ENCODE results near the gene CDH13.

CDH13 gene

GRCh38 chr16:82820855-82821254 is 194.1 kb downstream of the CDH13 start:
- no peak for DNase-seq (ENCODE audit: low read depth, low spot score)
- no peak overlapping the region for H3K4me3 ChIP-seq (ENCODE audit: low read depth, low read length)
- TF ChIP-seq CTCF (IDR thresholded peaks at IDR 0.05; ENCODE audit: low read depth, low read length): no peak
- in situ Hi-C loops (cut with HindIII; ENCODE audit: low sequenced_read_pairs): no loop called here

GRCh38 chr16:82824408-82824807 is 197.6 kb downstream of the CDH13 start:
- in situ Hi-C loops (cut with HindIII; ENCODE audit: low sequenced_read_pairs): no loop called here
- peak; percentile 5 for DNase-seq (ENCODE audit: low read depth, low spot score)
- no peak for TF ChIP-seq CTCF (IDR thresholded peaks at IDR 0.05; ENCODE audit: low read depth, low read length)
- H3K4me3 ChIP-seq (ENCODE audit: low read depth, low read length): no peak overlapping the region

- DNase-seq (ENCODE audit: low read depth, low spot score): no peak
- in situ Hi-C loops (cut with HindIII; ENCODE audit: low sequenced_read_pairs): no loop called here
- TF ChIP-seq CTCF (IDR thresholded peaks at IDR 0.05; ENCODE audit: low read depth, low read length): no peak
- H3K4me3 ChIP-seq (ENCODE audit: low read depth, low read length): no peak overlapping the region
Observed at GRCh38 chr16:82829301-82829700, 202.5 kb downstream of the CDH13 start.

DNA sequence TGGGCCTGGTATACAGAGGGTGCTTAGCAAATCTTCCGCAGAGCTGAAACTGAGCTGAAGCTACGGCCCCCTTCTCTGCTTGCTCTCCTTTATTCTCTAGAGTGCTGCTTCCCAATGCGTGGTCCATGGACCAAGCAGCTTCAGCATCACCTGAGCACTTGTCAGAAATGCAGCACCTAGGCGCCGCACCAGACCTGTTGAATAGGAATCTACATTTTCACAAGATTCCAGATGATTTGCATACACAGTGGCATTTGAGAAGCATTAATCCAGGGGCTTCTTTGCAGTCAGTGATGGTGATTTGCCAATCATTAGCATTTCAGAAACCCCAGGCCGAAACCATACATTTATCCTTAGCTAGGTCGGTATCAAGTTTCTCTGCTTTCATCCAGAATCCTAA is 204.2 kb downstream of the CDH13 start:
- H3K4me3 ChIP-seq (ENCODE audit: low read depth, low read length): no peak overlapping the region
- TF ChIP-seq CTCF (IDR thresholded peaks at IDR 0.05; ENCODE audit: low read depth, low read length): no peak
- DNase-seq (ENCODE audit: low read depth, low spot score): no peak
- in situ Hi-C loops (cut with HindIII; ENCODE audit: low sequenced_read_pairs): no loop called here

- TF ChIP-seq CTCF (IDR thresholded peaks at IDR 0.05; ENCODE audit: low read depth, low read length): no peak
- in situ Hi-C loops (cut with HindIII; ENCODE audit: low sequenced_read_pairs): no loop called here
Observed at GRCh38 chr16:82832821-82833220, 206.1 kb downstream of the CDH13 start.

GRCh38 chr16:82833378-82833993 is 206.7 kb downstream of the CDH13 start:
- no peak for TF ChIP-seq CTCF (IDR thresholded peaks at IDR 0.05; ENCODE audit: low read depth, low read length)
- DNase-seq (ENCODE audit: low read depth, low spot score): no peak
- in situ Hi-C loops (cut with HindIII; ENCODE audit: low sequenced_read_pairs): no loop called here
- no peak overlapping the region for H3K4me3 ChIP-seq (ENCODE audit: low read depth, low read length)

More at GRCh38 chr16:82832821-82833220, 206.1 kb downstream of the CDH13 start:
- no peak overlapping the region for H3K4me3 ChIP-seq (ENCODE audit: low read depth, low read length)
- peak; percentile 56 for DNase-seq (ENCODE audit: low read depth, low spot score)

Measured in astrocyte of the spinal cord (primary cell).